NCI-H1436 treated with DMSO at 0.1 percent for 48 hours (cell line): Measurements from ENCODE around the gene TENM4.
"Not testable (repeated sequence)": the region's sequence is repeated elsewhere in the genome, so short reads cannot be mapped to it uniquely, and the experiment has no call there.

Source experiments
- DNase-seq: peaks from one replicate; lab custom pipeline; 2025; lab: John Stamatoyannopoulos, UW

The TENM4 gene

GRCh38 chr11:79208126-79208525 lies 232.7 kb downstream of the TENM4 start:
- no peak for DNase-seq

GRCh38 chr11:79206951-79207350 lies 233.9 kb downstream of the TENM4 start:
- no peak for DNase-seq

GRCh38 chr11:79205786-79206185 lies 235.0 kb downstream of the TENM4 start:
- no peak for DNase-seq

DNA sequence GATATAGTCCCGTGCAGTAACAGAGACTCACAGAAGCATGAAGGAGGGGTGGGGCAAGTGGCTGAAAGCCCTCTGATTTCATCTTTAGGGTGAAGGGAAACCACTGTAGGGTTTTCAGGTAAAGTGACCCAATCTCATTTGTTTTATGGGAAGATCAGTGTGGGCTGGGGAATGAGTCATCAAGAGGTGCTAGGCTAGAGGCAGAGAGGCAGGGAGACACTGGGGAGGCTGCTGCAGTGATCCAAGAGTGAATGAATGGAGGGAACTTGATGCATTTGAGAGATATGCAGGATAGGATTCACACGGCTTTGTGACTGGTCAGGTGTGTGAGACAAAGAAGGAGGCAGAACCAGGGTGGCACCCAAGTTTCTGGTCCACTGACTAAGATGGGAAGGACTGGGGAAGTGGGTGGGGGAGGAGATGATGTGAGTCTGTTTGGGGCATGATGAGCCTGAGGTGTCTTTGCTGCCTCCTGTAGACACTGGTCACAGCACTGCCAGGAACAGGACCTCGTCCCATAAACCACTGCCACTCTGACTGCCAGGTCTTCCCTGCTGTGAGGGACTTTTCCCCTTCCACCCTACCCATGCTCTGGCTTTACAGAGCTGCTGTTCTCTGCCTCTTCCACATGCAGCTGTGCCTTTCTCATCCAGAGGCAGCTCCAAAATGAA lies 239.0 kb downstream of the TENM4 start:
- DNase-seq = no peak

- DNase-seq = no peak
Measured at GRCh38 chr11:79200398-79201070, 240.3 kb downstream of the TENM4 start.

DNA sequence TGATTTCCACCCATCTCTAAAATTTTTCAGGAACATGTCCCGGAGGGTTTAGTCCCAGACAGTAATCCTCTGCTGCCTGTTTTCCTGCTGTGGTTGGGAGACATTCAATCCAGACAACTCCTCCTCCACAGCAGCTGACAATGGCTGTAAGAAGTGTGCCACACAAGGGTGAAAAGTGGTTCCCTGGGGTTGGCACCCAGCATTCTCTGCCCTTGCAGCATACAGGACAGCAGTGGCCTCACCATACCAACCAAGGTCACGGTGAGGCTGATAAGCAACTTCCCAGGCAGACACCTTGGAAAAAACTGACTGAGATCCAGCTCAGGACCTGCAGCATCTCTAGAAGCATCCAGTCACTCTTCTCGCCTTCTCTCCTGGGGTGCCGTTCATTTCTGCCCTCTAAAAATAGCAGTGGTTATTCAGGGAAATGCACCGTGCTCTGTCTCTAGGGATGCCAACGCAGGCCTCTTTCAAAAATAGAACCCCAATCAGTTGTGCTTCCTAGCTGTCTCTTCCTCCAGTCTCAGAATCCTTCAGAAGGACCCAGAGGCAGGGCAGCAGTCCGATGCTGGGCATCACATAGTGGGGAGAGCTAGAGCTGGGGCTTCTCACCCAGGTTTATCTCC lies 241.0 kb downstream of the TENM4 start:
- no peak for DNase-seq

DNA sequence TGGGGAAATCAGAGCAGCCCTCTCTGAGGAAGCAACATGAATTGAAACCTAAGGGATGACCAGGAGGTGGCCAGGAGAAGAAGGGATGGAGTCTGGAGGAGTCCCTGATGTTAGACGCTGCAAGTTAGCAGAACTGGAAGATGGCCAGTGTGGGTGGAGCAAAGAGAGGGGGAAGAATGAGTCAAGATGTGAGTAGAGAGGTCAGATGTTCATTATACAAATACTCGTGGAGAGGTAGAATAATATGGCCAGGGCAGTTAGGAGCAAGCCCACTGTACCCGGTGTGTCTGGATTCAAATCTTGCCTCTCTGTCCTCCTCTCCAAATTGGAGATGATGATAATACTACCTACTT lies 242.0 kb downstream of the TENM4 start:
- no peak for DNase-seq

GRCh38 chr11:79198203-79198897 lies 242.5 kb downstream of the TENM4 start:
- no peak for DNase-seq

GRCh38 chr11:79196950-79197349 lies 243.9 kb downstream of the TENM4 start:
- DNase-seq = no peak

DNA sequence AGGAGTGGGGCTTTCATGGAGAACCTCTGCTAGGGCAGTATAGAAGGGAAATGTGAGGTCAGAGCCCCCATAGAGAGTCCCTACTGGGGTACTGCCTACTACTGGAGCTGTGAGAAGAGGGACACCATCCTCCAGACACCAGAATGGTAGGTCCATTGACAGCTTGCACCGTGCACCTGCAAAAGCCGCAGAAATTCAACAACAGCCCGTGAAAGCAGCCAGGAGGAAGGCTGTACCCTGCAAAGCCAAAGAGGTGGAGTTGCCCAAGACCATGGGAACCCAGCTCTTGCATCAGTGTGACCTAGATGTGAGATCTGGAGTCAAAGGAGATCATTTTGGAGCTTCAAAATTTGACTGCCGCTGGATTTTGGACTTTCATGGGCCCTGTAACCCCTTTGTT lies 245.6 kb downstream of the TENM4 start:
- no peak for DNase-seq

- DNase-seq = no peak
Measured at GRCh38 chr11:79193663-79194310, 247.0 kb downstream of the TENM4 start.

DNA sequence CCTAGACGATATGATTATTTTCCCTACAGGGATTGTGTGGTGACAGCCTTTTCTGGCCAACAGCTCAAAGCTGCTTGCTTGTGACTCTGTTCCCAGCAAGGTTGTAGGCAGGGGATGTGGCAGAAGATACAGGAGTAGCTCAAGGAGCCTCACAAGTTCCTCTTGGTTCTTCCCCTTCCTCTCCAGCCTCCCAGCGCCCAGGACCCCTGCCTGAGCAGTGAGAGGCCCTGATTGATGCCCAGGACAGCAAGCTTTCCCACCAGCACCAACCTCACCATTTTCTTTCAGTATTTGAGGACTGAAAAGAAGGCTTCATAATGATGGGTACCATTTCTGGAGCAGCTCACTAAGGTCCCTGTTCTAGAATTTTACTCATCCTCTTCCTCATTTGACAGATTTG lies 248.0 kb downstream of the TENM4 start:
- no peak for DNase-seq

GRCh38 chr11:79191716-79192115 lies 249.1 kb downstream of the TENM4 start:
- not testable (repeated sequence) for DNase-seq

DNA sequence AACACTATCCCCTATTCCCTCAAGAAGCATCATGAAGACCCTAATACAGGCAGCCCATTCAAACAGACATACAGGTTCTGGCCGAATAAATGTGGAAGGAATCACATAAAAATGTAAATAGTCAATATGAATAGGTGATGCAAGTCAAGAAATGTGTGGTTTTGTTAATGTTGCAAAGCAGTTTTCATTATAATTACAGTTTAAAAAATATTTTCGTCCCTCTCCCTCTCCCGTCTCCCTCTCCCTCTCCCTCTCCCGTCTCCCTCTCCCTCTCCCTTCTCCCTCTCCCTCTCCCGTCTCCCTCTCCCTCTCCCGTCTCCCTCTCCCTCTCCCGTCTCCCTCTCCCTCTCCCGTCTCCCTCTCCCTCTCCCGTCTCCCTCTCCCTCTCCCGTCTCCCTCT lies 250.3 kb downstream of the TENM4 start:
- DNase-seq = not testable (repeated sequence)

GRCh38 chr11:79189601-79190000 lies 251.2 kb downstream of the TENM4 start:
- no peak for DNase-seq

GRCh38 chr11:79189055-79189454 lies 251.8 kb downstream of the TENM4 start:
- DNase-seq = no peak

DNA sequence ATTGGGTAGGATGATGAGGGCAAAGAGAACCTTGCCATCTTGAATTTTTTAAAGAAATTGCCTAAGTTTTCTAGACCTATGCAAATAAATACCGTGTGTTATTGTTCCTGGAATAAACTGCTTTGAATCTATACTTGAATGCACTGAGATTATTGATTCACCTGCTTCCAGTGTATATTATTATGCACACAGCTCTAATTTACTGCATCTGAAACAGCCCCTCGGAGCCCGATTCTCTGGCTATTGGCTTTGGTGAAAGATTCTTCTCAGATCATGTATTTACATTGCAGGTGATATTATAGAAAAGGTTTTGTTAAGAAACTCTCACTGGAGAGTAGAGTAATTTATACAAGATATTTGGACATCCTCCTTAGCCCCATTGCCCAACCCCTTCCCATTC lies 254.2 kb downstream of the TENM4 start:
- no peak for DNase-seq

DNA sequence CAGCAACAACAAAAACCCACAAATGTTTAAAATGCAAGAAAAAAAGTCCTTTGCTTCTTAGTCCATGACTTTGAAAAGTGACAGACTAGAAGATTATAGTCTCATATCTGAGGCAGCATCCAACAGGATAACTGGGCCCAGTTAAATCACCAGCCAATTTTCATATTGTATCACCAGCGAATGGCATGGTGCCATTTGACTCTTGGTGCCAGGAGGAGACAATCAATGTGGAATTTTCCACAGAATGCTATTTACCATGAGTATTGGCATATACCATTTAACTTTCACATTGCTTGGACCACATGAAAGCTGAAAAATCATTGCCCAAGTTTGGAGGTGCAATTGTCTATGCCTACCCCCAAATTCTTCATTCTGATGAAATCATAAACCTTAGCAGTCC lies 255.5 kb downstream of the TENM4 start:
- no peak for DNase-seq

DNA sequence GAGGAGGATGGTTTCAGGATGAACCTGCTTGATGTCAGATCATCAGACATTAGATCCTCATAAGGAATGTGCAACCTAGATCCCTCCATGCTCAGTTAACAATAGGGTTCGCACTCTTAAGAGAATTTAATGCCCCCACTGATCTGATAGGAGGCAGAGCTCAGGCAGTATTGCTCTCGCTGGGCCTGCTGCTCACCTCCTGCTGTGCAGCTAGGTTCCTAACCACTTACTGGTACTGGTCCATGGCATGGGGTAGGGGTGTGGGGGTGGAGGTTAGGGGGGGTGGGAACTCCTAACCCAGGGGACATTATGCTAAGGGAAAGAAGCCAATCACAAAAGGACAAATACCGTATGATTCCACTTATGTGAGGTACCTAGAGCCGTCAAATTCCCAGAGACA lies 256.5 kb downstream of the TENM4 start:
- DNase-seq = no peak

GRCh38 chr11:79182794-79183193 lies 258.0 kb downstream of the TENM4 start:
- no peak for DNase-seq

DNA sequence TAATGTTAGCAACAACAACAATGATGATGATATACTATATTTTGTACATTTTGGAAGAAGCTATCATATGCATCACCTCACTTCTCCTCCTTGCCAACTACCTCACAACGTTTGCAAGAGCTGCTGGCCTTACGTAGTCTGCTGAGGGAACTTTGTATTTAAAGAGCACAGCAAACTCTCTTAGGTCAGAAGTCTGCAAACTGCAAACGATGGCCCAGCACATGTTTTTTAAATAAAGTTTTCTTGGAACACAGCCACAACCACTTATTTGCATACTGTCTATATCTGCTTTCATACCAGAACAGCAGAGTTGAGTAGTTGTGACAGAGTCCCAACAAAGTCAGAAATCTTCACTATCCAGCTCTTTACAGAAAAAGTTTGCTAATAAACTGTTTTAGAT lies 261.7 kb downstream of the TENM4 start:
- DNase-seq = no peak
